ENCODE measurements around the gene SPPL3.

The SPPL3 gene

GRCh38 chr12:120835657-120836056 lies 68.5 kb downstream of the SPPL3 start:
- Histone ChIP-seq H3K27me3 (ENCODE audit: low read length) (no peaks in the 10 kb centered on the region), H3K4me3 (ENCODE audit: insufficient read depth, low read length, poor library complexity, severe bottlenecking) (no peak overlapping the region), H4K20me1 (ENCODE audit: low read depth, low read length) (peaks cover 38% of the 10 kb centered on the region), H3K9me3 (ENCODE audit: insufficient read depth, low read length) (no peaks in the 10 kb centered on the region), H3K27ac (ENCODE audit: low read depth, low read length) (no peak overlapping the region), H3F3A (ENCODE audit: insufficient read depth) (peaks cover 5% of the 10 kb centered on the region; the same call in 1 of the 2 replicates), H2AFZ (ENCODE audit: low read depth, low read length, severe bottlenecking) (no peak overlapping the region), H3K36me3 (ENCODE audit: low read length) (no peaks in the 10 kb centered on the region), H3K79me2 (ENCODE audit: insufficient read depth, low read length) (peaks cover 29% of the 10 kb centered on the region), H3K9me2 (replicated peaks; ENCODE audit: insufficient read depth, low read length) (no peaks in the 10 kb centered on the region), H3K9ac (ENCODE audit: low read length) (no peak overlapping the region), H3K4me2 (ENCODE audit: low read depth, low read length, poor library complexity, severe bottlenecking) (no peak overlapping the region)
- TF ChIP-seq CTCF (IDR thresholded peaks at IDR 0.05; ENCODE audit: insufficient read depth, low read length, poor library complexity, severe bottlenecking) (no peak), EZH2phosphoT487 (conservative IDR thresholded peaks at IDR 0.05; ENCODE audit: low read length) (no peak)

GRCh38 chr12:120835304-120835612 lies 68.9 kb downstream of the SPPL3 start:
- no peak overlapping the region for H3K27ac ChIP-seq (ENCODE audit: low read depth, low read length)
- H3K9ac ChIP-seq (ENCODE audit: low read length): no peak overlapping the region
- H3K36me3 ChIP-seq (ENCODE audit: low read length): no peaks in the 10 kb centered on the region

GRCh38 chr12:120834489-120835303 lies 69.5 kb downstream of the SPPL3 start:
- Histone ChIP-seq H3K4me2 (ENCODE audit: low read depth, low read length, poor library complexity, severe bottlenecking) (no peak overlapping the region), H2AFZ (ENCODE audit: low read depth, low read length, severe bottlenecking) (no peak overlapping the region), H3K9me2 (replicated peaks; ENCODE audit: insufficient read depth, low read length) (no peaks in the 10 kb centered on the region), H3K36me3 (ENCODE audit: low read length) (no peaks in the 10 kb centered on the region), H3K79me2 (ENCODE audit: insufficient read depth, low read length) (peaks cover 29% of the 10 kb centered on the region), H3K27ac (ENCODE audit: low read depth, low read length) (no peak overlapping the region), H3K9ac (ENCODE audit: low read length) (no peak overlapping the region), H3K4me3 (ENCODE audit: insufficient read depth, low read length, poor library complexity, severe bottlenecking) (no peak overlapping the region), H4K20me1 (ENCODE audit: low read depth, low read length) (peaks cover 38% of the 10 kb centered on the region), H3K27me3 (ENCODE audit: low read length) (no peaks in the 10 kb centered on the region), H3K9me3 (ENCODE audit: insufficient read depth, low read length) (no peaks in the 10 kb centered on the region), H3F3A (ENCODE audit: insufficient read depth) (peaks cover 5% of the 10 kb centered on the region; the same call in 1 of the 2 replicates)
- TF ChIP-seq EZH2phosphoT487 (conservative IDR thresholded peaks at IDR 0.05; ENCODE audit: low read length) (no peak), CTCF (IDR thresholded peaks at IDR 0.05; ENCODE audit: insufficient read depth, low read length, poor library complexity, severe bottlenecking) (no peak)

More at GRCh38 chr12:120835304-120835612, 68.9 kb downstream of the SPPL3 start:
- no peaks in the 10 kb centered on the region for H3K27me3 ChIP-seq (ENCODE audit: low read length)
- H3K4me3 ChIP-seq (ENCODE audit: insufficient read depth, low read length, poor library complexity, severe bottlenecking): no peak overlapping the region
- H3K79me2 ChIP-seq (ENCODE audit: insufficient read depth, low read length): peaks cover 29% of the 10 kb centered on the region
- H2AFZ ChIP-seq (ENCODE audit: low read depth, low read length, severe bottlenecking): no peak overlapping the region
- no peak for TF ChIP-seq EZH2phosphoT487 (conservative IDR thresholded peaks at IDR 0.05; ENCODE audit: low read length)
- TF ChIP-seq CTCF (IDR thresholded peaks at IDR 0.05; ENCODE audit: insufficient read depth, low read length, poor library complexity, severe bottlenecking): no peak
- peaks cover 38% of the 10 kb centered on the region for H4K20me1 ChIP-seq (ENCODE audit: low read depth, low read length)
- H3K9me3 ChIP-seq (ENCODE audit: insufficient read depth, low read length): no peaks in the 10 kb centered on the region
- H3F3A ChIP-seq (ENCODE audit: insufficient read depth): peaks cover 5% of the 10 kb centered on the region; the same call in 1 of the 2 replicates
- no peak overlapping the region for H3K4me2 ChIP-seq (ENCODE audit: low read depth, low read length, poor library complexity, severe bottlenecking)
- no peaks in the 10 kb centered on the region for H3K9me2 ChIP-seq (replicated peaks; ENCODE audit: insufficient read depth, low read length)
